PFSK-1 (cell line): ENCODE data around the gene CTSF.

Experiments used
- POLR2AphosphoS5 ChIP-seq: IDR thresholded peaks from 2 replicates; pipeline ENCODE4 v1.6.1; 2012; ENCODE audit warnings: low read depth, mild to moderate bottlenecking, control low read depth, low read length, moderate library complexity
- REST ChIP-seq, 2 experiments: IDR thresholded peaks; 2 replicates each; pipeline versions ENCODE4 v1.6.1 to v1.8.0; 2011 to 2012; ENCODE audit warnings: low read depth in 2 of 2, low read length in 2 of 2, control low read depth in 1 of 2, inconsistent platforms in 1 of 2, mild to moderate bottlenecking in 1 of 2, moderate library complexity in 1 of 2; ENCODE audit not compliant: insufficient read depth in 1 of 2
- TAF1 ChIP-seq: IDR thresholded peaks from 2 replicates; pipeline ENCODE4 v1.6.1; 2012; ENCODE audit warnings: low read length, control low read depth, borderline replicate concordance; ENCODE audit not compliant: insufficient read depth

- TF ChIP-seq POLR2AphosphoS5 = no peak
- no peak for TF ChIP-seq REST (IDR thresholded peaks at IDR 0.05; ENCODE audit: insufficient read depth in 1 of 2, low read depth in 2 of 2, low read length in 2 of 2)
- TF ChIP-seq TAF1 = no peak
Measured at GRCh38 chr11:66539170-66539869, 29.1 kb downstream of the CTSF start.
